GM18861 (cell line): ENCODE results near the gene NPM1.

Experiments used
- ATAC-seq: cut with Tn5 transposase; IDR thresholded peaks from one replicate; pipeline ENCODE4 v1.9.1; 2021; ENCODE audit not compliant: unreplicated experiment

NPM1 gene

DNA sequence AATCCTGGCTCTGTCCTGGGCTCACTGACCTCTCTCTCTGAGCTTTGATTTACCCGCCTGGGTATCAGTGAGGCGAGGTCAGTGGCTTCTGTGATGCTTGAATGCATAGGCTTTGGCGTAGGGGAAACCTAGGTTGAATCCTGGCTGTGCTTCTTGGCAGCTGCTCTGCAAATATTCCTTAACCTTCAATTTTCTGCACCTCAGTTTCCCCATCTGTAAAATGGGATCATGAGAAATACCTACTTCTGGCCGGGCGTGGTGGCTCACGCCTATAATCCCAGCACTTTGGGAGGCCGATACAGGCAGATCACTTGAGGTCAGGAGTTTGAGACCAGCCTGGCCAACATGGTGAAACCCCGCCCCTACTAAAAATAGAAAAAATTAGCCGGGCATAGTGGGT is 39.0 kb downstream of the NPM1 start:
- no peak for ATAC-seq

DNA sequence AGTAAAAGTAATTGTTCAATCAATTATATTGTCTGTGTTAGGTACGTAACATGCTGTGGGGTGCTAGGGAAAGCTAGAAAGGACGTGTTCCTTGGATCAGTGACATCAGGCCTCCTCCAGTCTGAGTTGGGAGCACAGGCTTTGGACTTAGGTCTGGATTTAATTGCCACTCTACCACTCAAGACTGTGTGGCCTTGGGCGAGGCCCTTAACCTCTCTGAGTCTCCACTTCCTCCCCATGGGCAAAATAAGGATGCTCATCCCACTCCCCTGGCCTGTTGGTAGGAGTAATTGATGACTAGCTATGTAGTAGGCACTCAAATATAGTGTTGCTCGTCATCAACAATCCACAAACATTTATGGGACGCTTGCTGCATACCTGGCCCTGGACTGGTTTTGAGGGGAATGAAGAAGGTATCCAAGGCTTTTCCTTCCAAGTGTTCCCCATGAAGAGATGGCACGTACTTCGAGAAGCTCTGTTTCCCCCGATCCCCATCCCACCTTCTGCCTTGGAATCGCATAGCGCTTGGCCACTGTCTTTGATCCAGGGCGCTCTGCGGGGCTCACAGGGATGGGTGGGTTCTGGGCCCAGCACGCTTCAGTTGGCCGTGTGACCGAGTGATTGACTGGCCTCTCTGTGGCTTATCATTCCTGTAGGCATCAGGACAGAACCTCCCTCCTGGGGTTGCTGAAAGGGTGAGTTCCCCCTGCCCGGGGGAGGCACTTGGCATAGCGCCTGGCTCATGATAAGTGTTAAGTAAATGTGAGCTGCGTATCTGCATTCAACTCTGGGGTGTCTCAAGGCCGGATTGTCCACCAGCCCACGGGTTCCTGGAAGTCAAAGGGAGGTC is 39.9 kb downstream of the NPM1 start:
- no peak for ATAC-seq

DNA sequence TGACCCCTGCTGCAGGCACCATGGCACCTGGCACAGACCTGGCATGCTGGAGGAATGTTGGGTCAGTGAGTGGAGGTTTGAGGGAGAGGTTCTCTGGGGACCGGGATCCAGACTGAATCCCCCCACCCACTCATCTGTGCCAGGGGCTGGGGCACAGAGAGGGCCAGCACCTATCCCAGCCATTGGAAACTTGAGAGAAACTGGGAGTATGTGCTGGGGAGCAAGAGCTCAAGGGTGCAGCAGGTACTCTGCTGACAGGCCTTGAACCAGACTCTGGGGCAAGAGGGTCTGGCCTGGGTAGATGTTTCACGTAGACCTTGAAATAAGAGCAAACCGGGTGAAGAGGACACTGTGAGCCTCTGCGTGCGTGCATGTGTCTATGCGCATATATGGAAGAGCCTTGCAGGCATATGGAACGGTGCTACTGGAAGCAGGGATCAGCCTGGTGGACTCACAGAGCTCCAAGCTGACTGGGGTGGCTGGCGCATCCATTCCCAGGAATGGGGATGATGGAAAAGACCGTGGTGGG is 40.6 kb downstream of the NPM1 start:
- no peak for ATAC-seq

DNA sequence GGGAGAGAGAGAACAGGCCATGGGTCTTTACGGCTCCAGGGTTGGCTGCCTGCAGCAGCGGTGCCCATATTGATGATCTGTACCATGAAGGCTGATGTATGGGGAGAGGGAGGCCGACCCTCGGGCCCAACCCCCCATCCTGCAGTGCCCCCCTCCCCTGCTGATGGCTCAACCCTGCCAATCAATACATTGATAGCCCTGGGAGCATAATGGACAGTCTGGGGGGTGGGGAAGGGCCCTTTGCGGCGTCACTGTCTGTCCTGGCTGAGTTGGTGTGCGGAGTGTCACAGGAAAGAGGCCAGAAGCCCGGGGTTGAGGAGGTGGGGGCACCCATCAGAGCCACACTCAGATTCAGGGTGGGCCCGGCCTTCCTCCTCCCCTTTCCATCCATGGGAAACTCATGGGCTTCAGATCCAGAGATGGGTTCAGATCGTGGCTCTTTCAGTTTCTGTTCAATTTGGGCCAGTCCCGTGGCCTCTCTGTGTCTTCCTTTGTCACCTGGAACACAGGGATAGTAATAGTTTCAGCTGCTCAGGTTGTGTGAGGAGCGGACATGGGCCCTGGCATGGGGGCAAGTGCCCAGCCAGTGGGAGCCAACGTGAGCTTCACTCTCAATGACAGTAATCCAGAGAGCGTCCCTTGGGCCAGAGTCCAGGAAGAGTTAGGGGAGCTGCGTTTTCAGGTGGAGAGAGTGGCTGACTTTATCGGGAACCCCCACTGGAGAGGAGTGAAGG is 41.3 kb downstream of the NPM1 start:
- no peak for ATAC-seq

DNA sequence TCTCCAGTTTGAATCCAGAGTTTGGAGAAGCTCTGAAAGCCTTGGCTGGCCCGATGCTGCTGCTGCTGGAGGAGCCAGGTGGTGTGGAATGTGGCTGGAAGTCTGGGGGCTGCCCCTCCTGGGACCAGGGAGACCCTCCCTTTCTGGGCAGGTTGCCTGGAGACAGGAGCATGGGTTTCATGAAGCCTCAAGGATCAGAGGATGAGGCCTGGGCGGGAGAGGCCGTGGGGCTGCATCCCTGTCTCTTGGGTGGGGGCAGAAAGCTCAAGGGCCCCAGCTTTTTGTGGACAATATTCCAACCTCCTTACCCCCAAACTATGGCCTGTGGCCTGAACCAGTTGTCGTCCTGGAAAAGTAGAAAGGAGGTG is 41.9 kb downstream of the NPM1 start:
- no peak for ATAC-seq

DNA sequence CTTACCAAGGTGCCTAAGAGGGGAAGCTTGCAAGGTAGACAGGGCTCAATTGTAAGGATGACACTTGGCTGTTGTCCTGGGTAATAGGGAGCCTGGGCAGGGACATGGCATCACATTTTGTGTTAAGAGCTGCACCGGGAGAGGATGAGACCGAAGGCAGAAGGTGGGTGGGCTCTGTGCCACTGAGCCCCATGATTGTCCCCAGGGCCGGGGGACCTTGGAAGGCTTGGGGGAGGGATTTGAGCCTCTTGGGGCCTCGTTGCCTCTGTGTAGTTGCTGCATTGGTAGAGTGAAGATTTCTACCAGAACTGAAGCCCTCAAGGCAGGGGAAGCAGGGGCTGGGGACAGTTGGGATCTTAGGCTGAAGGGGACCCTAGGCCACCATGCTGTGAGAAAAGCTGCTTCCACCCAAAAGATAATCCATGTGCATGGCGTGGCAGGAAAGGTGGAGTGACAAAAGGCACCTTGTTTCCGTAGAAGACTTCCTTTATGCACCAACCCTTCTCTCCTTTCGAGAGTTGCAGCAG is 43.7 kb downstream of the NPM1 start:
- ATAC-seq: no peak

DNA sequence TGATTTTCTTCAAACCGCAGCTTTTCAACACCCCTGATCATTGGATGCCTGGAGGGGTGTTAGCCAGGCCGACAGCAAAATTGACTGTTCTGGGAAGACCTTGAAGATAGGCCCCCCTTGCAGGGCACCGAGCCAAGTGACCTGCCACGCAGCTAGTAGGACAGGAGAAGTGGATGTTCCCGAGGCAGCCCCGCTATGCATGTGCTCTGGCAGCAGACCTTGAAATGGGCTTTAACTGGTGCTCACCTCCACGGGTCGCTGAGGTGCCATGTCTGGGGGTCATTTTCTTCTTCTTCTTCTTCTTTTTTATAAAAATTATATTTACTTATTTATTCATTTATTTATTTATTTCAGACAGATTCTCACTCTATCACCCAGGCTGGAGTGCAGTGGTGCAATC is 44.4 kb downstream of the NPM1 start:
- no peak for ATAC-seq

DNA sequence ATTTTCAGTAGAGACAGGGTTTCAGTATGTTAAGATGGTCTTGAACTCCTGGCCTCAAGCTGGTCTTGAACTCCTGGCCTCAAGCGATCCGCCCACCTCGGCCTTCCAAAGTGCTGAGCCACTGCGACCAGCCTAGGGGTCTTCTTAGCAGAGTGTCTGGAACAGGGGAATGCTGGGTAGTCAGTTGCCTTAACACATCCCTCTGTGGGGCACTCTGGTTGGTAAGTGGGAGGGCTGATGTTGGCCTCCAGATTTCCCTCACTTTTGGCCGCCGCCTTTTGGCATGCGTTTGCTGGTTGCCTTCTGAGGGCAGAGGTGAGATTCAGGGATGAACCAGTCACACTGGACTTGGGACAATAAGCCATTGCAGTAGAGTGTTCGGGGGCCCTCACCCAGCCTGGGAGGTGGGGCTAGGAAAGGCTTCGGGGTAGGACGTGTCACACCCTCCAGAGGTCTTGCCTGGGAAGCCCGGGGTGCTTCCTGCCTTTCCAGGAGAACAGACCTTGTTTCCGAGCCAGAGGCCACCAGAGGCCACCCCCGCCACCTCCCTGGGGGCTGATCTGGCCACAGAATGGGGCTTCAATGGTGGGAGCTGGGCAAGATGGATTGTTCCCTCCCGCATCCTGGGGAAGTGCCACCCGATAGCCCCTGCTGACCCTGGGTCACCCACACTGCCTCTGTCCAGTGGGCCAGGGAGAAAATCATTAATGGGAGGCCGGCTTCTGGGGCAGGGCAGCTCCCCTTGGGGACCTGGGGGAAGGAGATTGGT is 45.1 kb downstream of the NPM1 start:
- no peak for ATAC-seq

DNA sequence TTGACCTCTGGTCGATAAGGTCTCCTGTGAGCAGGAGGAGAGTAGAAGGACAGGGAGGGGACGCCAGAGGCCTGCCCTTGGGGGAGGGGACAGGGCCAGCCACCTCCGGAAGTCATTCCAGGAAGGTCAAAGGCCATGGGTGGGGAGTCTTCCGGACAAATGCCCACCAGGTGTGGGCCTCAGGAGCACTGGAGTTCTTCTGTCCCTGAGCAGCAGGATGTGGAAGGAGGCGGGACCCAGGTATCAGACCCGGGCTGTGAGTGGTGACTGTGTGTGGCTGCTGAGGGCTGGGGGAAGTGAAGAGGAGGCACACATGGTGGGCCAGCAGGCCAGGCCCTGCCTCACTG is 45.7 kb downstream of the NPM1 start:
- no peak for ATAC-seq

DNA sequence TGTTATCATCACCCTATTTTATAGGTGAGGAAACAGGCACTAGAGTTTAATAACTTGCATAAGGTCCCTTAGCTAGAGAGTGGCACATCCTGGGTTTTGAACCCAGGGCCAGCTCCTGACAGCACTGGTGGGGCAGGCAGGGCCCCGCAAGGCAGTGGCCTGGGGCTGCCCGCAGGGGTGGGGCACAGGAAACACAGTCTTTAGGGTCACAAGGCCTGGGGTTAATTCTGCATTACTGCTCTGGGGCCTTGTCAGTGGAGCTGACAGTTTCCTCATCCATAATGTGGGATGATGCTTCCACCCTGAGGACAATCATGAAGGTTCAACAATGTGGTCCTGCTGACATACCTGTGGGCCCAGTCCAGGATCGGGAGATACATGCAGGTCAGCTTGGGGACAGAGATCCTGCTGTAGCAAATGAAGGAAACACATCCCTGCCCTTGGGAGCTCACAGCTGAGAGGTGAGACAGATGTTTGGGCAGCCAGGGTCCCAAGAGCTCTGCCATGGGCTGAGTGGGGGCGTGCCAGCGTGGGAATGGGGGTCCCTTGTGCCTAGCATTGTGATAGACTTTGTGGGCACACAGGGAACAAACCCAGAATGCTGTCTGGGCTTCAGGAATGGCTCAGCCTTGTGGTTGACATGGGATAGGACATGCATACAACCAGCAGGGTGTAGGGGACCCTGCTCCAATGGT is 46.5 kb downstream of the NPM1 start:
- no peak for ATAC-seq

DNA sequence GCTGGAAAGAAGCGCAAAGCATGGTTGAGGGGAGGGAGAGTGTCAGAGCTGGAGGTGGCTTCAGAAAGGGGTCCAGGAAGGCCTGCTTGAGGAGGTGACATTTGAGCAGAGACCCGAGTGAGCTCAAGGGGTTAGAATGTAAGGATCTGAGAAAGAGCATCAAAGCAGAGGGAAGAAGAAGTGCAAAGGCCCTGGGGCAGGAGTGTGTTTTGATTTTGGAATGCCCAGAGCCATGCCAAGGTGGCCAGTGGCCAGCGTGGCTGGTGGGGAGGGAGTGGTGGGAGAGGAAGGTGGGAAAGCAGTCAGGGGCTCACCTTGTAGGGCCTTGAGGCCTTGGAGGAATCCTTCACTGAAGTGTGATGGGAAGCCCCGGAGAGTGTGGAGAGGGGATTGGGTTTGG is 47.2 kb downstream of the NPM1 start:
- no peak for ATAC-seq

DNA sequence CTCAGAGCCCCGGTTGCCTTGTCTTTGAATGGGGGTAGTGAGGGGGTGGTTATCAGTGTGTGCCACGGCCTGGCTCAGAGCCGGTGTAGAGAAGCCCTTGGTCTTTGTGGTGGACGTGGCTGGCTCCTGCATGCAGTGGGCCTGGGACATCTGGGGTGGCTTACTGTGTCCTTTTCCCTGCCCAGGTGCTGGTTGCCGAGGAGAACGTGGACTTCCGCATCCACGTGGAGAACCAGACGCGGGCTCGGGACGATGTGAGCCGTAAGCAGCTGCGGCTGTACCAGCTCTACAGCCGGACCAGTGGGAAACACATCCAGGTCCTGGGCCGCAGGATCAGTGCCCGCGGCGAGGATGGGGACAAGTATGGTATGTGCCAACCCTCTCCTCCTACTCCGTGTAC is 48.3 kb downstream of the NPM1 start:
- no peak for ATAC-seq

DNA sequence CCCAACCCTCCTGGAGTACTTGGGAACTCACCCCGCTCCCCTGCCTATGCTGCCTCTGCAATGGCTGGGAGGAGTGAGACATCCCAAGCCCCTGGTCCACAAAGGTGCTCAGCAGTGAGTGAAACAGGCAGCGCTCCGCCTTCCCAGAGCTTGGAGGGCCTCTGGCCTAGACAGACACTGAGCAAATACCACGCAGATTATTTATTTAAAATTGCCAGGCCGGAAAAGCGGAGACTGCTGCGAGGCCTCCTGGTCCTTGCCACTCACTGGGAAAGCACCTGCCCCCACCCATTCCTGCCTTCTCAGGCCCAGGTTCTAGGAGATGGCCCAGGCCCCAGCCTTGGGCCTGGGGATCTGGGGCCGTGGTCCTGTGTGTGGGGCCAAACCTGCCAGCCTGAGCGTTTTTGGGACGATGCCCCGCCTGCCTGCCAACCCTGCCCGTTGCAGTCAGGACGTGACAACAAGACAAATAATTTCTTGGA is 49.2 kb downstream of the NPM1 start:
- no peak for ATAC-seq

DNA sequence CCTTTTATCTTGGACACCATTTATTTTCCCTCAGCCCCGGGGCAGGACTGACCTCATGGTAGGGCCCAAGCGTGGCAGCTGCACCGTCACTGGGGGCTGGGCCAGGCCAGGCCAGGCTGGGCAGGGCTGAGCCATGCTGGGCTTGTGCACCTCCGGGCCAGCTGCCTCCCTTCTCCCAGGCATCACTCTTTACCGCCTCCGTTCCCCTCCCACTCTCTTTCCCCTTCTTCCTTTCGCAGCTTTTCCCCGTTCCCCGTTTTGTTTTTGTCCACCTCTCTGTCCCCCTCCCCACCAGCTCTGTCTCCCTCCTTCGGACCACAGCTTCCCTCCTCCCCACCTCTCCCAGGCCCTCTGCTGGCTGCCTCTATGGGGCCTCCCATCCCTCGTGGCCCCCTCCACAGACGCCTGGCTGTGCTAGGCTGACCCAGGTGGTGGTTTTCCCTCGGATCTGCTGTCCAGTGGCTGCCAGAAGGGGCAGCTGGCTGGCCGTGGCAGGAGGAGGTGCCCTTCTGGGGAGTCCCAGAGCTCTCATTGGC is 49.7 kb downstream of the NPM1 start:
- ATAC-seq: no peak

DNA sequence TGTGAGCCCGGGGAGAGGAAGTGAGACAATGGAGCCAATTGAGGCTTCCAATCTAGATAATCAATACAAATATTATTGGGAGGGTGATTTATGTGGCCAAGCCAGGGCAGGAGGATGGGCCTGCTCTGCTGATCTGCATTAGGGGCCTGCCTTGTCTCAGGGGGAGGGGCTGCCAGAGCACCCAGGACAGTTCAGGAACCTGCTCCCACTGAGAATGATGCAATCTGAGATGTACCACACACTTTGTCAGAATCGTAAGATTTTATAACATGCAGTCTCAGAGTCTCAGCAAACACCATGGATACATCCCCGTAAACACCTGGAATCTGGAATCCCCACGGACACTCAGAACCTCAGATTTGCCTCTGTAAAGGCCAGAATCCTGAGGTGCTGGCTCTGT is 51.1 kb downstream of the NPM1 start:
- ATAC-seq: no peak

DNA sequence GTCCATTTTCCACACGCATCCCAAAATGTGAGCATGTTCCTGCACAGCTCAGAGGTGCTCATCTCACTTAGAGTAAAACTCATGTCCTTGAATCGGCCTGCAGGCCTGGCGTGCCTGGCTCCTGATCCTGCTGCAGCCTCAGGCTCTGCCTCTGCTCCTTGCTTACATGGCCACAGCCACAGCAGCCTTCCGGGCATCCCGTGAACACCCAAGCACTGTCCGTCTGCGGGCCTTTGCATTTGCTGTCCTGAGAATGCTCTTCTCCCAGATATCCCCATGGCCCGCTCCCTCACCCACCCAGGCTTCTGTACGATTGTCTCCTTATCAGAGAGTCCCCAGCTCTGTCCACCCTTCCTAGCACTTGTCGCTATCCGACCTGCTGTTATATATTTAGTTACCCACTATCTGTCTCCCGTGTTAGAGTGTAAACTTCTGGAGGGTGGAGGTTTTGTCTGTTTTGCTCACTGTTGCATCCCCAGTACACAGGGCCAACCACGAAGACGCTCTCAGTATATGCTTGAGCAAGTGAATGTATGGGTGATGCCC is 53.7 kb downstream of the NPM1 start:
- no peak for ATAC-seq

DNA sequence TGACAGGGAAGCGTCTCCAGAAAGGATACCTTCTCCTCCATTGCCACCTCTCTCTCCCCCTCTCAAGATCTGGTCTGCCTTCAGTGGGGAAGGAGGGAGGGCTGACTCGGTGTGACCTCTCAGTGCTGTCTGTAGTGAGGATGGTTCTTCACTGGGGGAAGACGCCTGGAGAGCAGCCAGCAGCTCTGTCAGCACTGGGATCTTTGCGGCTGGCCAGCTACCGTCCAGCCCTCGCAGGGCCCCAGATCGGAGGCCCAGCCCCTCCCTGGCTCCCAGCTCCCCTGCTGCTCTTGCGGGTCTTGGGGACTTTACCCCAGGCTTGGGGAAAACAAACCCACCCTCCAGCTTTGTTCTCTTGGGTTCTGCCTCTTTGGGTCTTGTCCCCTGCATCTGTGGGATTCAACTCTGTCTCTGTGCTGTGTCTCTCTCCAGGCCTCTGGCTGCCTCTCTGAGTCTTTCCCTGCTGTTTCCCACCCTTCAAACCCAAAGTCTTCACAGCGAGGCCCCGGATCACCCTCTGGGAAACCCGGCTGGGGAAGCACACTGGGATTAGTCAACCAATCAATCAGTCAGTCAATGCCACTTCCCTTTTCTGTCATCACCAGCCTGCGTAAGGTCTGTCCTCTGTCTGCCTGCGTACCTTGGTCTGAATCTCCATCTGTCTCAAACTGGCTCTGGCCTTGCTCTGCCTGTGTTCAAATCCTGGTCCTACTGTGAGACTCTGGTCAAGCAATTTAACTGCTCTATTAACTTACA is 54.8 kb downstream of the NPM1 start:
- ATAC-seq: no peak

DNA sequence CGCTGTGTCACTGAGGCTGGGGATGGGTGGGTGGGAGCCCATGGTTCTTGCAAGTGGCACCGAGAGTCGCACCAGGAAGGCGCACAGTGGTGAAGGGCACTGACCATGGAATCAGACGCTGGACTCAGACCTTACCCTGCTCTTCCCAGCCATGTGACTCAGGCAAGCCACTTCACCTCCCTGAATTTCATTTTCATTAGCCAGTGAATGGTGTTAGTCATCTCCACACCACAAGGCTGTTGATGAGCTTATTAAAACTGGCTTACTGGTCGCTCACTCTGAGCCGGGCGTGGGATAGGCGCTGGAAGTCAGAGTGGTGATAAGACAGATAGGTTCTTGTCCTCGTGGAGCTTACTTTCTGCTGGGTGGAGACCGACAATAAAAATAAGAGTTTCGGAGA is 56.9 kb downstream of the NPM1 start:
- ATAC-seq: no peak
